HUES48 (cell line): ENCODE results near the gene PSTK.

Source experiments
- H3K27ac ChIP-seq: one replicate; pipeline ENCODE4 v1.7.0; 2013; ENCODE audit warnings: low read depth, low read length, inconsistent platforms
- H3K27me3 ChIP-seq: 2 replicates; pipeline ENCODE4 v1.6.1; 2013; ENCODE audit warnings: mild to moderate bottlenecking, low read length; ENCODE audit not compliant: control insufficient read depth, insufficient read depth
- H3K36me3 ChIP-seq: 2 replicates; pipeline ENCODE4 v1.6.1; 2013; ENCODE audit warnings: low read length; ENCODE audit not compliant: control insufficient read depth, insufficient read depth
- H3K4me1 ChIP-seq: 2 replicates; pipeline ENCODE4 v1.6.1; 2013; ENCODE audit warnings: mild to moderate bottlenecking, low read length; ENCODE audit not compliant: control insufficient read depth, insufficient read depth
- H3K4me3 ChIP-seq: 2 replicates; pipeline ENCODE4 v1.5.1; 2013; ENCODE audit warnings: mild to moderate bottlenecking, low read depth, low read length
- H3K9ac ChIP-seq: 2 replicates; pipeline ENCODE4 v1.6.1; 2013; ENCODE audit warnings: mild to moderate bottlenecking, low read depth, low read length, moderate library complexity
- H3K9me3 ChIP-seq: 2 replicates; pipeline ENCODE4 v1.6.1; 2013; ENCODE audit warnings: low read length; ENCODE audit not compliant: control insufficient read depth, insufficient read depth

Gene PSTK, protein sequence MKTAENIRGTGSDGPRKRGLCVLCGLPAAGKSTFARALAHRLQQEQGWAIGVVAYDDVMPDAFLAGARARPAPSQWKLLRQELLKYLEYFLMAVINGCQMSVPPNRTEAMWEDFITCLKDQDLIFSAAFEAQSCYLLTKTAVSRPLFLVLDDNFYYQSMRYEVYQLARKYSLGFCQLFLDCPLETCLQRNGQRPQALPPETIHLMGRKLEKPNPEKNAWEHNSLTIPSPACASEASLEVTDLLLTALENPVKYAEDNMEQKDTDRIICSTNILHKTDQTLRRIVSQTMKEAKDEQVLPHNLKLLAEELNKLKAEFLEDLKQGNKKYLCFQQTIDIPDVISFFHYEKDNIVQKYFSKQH

DNA sequence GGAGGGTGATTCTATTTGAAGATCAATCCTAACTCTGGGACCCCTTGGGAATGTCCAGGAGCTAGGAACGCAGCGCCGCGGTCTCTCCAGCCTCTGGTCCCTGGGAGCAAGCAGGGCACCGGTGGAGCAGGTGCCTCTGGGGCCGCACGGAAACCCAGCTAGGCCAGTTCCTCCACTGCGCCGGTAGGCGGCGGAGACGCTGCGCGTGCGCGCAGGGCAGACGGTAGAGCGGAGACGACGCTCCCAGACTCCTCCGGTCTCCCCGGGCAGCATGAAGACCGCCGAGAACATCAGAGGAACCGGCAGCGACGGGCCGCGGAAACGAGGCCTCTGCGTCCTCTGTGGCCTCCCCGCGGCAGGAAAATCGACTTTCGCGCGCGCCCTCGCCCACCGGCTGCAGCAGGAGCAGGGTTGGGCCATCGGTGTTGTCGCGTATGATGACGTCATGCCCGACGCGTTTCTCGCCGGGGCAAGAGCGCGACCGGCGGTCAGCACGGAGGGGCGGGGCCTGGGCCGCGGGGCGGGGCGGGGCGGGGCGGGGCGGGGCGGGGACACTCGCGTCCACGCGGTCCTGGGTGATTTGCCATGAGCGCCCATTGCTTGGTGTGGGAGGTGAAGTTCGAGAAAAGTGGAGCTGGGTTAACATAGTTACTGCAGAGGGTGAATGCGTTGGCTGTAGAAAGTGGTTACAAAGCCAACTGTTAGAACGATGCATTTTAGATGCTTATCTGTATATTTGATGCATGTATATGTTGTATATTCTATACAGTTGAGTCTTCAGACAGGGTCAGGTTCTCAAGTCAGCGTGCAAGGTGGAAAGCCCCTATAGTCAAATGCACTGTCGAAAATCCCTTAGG, at the start of gene PSTK:
TSS of gene PSTK (plus strand) at position 193 of the 857 bp plus-strand sequence. CDS start at position 272, 79 bp downstream.
- H3K4me3 ChIP-seq = peak within 1 kb of the TSS; percentile 100

DNA sequence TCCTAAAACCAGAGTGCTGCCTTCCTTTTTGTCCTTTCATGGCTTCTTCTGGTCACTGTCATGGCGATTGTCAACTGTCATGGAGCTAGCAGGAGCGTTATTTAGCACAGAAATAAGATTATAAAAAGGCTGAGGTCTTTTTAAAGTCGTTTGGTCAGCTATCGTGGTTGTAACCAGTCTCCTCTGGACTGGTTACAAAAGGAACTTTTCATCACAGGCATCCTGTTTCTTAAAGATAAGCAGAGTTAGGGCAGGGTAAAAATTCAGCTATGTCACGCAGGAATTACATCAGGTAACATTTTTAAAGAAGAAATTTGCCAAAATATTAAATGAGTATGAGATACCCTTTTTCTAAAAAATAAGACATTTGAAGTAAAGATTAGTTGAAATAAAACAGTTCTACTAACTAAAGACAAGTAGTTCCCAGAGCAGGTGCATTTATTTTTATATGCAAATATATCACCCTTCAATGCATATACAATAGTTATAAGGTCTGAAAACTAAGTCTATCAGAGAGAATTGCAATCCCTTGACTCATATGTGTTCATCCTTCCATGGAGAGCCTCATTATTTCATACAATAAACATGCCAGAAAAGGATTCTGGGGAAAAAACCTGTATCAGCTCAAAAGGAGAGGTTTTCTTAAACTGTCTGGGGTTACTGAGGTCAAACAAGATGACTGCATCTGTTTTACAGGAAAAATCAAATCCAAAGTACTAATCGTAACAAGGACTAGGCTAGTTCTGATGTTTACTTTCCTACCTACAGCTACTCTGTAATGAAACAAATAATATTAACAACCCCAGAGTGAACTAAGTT, 48.9 kb upstream of the PSTK start:
- H3K9me3 ChIP-seq = no peaks in the 10 kb centered on the region
- no peak overlapping the region for H3K27ac ChIP-seq
- H3K36me3 ChIP-seq = peaks cover 8% of the 10 kb centered on the region
- no peaks in the 10 kb centered on the region for H3K4me1 ChIP-seq
- H3K27me3 ChIP-seq = no peaks in the 10 kb centered on the region
- H3K4me3 ChIP-seq = no peak overlapping the region
- H3K9ac ChIP-seq = no peak overlapping the region

More for the DNA sequence above, at the start of gene PSTK:
- H3K9ac ChIP-seq = peak within 1 kb of the TSS; percentile 100
- peaks cover 7% of the 10 kb centered on the region; the same call in 1 of the 2 replicates for H3K36me3 ChIP-seq
- H3K27ac ChIP-seq = peak within 1 kb of the TSS; percentile 99
- no peaks in the 10 kb centered on the region for H3K27me3 ChIP-seq
- peaks cover 15% of the 10 kb centered on the region for H3K4me1 ChIP-seq
- H3K9me3 ChIP-seq = no peaks in the 10 kb centered on the region

GRCh38 chr10:122939133-122939855, 40.9 kb upstream of the PSTK start:
- peaks cover 36% of the 10 kb centered on the region for H3K36me3 ChIP-seq
- no peaks in the 10 kb centered on the region for H3K4me1 ChIP-seq
- no peak overlapping the region for H3K9ac ChIP-seq
- no peak overlapping the region for H3K4me3 ChIP-seq
- no peak overlapping the region for H3K27ac ChIP-seq
- H3K9me3 ChIP-seq = no peaks in the 10 kb centered on the region
- no peaks in the 10 kb centered on the region for H3K27me3 ChIP-seq

GRCh38 chr10:122939856-122940543, 40.2 kb upstream of the PSTK start:
- Histone ChIP-seq H3K4me1 (no peaks in the 10 kb centered on the region), H3K27me3 (no peaks in the 10 kb centered on the region), H3K9me3 (no peaks in the 10 kb centered on the region), H3K36me3 (peaks cover 37% of the 10 kb centered on the region), H3K27ac (no peak overlapping the region), H3K9ac (no peak overlapping the region), H3K4me3 (no peak overlapping the region)

DNA sequence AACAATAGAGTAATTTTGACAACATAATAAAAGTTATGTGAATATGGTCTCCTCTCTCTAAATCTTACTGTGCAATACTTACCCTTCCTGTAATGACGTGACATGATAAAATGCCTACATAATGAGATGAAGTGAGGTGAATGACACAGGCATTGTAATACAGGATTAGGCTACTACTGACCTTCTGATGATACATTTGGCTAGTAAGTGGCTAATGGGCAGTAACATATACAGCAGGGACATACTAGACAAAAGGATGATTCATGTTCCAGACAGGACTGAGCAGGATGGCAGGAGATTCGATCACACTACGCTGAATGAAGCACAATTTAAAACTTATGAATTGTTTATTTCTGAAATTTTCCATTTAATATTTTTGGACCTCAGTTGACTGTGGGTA, 30.9 kb upstream of the PSTK start:
- Histone ChIP-seq H3K36me3 (peaks cover 52% of the 10 kb centered on the region), H3K4me1 (no peaks in the 10 kb centered on the region), H3K9me3 (no peaks in the 10 kb centered on the region), H3K27ac (no peak overlapping the region), H3K4me3 (no peak overlapping the region), H3K27me3 (no peaks in the 10 kb centered on the region), H3K9ac (no peak overlapping the region)

DNA sequence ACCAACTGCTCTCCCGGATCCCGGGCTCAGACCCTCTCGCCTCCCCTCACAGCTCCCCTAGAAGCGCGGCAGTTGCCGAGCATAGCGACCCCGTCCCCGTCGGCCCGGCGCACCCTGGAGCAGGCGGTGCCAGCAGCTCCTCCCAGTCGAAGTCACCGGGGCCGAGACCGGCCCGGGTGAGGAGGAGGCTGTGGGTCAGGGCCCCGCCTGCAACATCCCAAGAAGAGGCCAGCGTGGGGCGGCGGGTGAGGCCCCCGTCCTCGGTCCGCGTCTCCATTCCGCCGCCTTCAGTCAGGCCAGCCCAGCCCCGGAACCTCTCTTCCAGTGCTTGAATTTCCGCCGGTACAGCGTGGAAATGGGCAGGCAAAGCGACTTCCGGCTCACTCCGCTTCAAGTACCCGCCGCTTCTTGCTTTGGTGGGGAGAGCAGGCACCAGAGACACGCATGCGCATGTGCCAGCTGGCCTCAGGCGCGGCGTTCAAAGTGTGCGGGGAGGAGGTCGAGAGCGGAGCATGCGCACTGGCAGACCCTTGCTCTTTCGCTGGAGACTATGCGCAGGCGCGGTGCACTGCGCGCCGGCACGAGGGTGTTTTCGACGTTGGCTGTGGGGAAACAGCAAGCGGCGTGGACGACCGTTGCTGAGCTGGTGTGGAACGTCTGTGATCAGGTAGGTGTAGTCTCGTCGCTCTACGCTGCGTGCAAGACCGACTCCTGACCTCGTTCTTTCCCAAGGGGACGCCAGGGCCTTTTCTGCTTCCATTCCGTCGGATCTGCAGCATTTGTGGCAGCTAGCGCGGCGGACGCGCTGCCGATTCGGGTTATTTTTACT, 26.1 kb upstream of the PSTK start, which contains the start of gene C10orf88:
TSS of gene C10orf88 (minus strand) at position 326 of the 829 bp plus-strand sequence. CDS start at position 277, 49 bp downstream.
- Histone ChIP-seq H3K9ac (peak within 1 kb of the TSS; percentile 73), H3K9me3 (peaks cover 9% of the 10 kb centered on the region), H3K27ac (peak within 1 kb of the TSS; percentile 82), H3K36me3 (peaks cover 9% of the 10 kb centered on the region), H3K4me3 (peak within 1 kb of the TSS; percentile 81), H3K27me3 (peaks cover 31% of the 10 kb centered on the region), H3K4me1 (no peaks in the 10 kb centered on the region)

DNA sequence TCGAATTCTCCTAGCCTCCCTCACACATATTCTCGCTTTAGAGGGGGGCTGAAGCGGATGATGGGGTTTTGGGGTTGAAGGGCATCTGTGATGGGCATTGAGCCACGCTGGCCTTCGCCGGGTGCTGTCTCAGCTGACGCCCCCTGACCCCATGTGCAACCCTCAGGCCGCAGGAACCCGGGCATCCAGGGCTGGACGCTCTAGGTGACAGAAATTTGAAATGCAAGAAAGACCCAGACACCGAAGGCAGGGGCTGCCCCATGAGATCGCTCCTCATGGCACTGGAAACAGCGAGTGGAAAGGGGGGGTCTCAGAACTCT, 25.5 kb upstream of the PSTK start:
- H3K9ac ChIP-seq = no peak overlapping the region
- peaks cover 31% of the 10 kb centered on the region for H3K27me3 ChIP-seq
- no peaks in the 10 kb centered on the region for H3K4me1 ChIP-seq
- H3K9me3 ChIP-seq = peaks cover 9% of the 10 kb centered on the region
- H3K36me3 ChIP-seq = peaks cover 3% of the 10 kb centered on the region; the same call in 1 of the 2 replicates
- H3K4me3 ChIP-seq = peak overlapping the region; percentile 20
- H3K27ac ChIP-seq = no peak overlapping the region

GRCh38 chr10:122955892-122956291, 24.3 kb upstream of the PSTK start:
- Histone ChIP-seq H3K27ac (no peak overlapping the region), H3K27me3 (peaks cover 31% of the 10 kb centered on the region), H3K4me3 (no peak overlapping the region), H3K36me3 (no peaks in the 10 kb centered on the region), H3K9ac (no peak overlapping the region), H3K4me1 (no peaks in the 10 kb centered on the region), H3K9me3 (peaks cover 9% of the 10 kb centered on the region)

GRCh38 chr10:122957474-122957873, 22.7 kb upstream of the PSTK start:
- H3K4me1 ChIP-seq = no peaks in the 10 kb centered on the region
- no peak overlapping the region for H3K27ac ChIP-seq
- H3K9me3 ChIP-seq = peaks cover 9% of the 10 kb centered on the region
- no peaks in the 10 kb centered on the region for H3K36me3 ChIP-seq
- H3K9ac ChIP-seq = no peak overlapping the region
- H3K4me3 ChIP-seq = no peak overlapping the region
- peaks cover 31% of the 10 kb centered on the region for H3K27me3 ChIP-seq
